Caco-2 (cell line): ENCODE results near the gene KIF16B. TPM values are rescaled to one million over a fixed set of nuclear protein-coding genes. Genes with fewer than 3 reads are reported as not detected.

Experiments used
- BruUV-seq: library from RNA; stranded (reverse); fragments of 400-500 nt; replicated peaks from 2 replicates; lab custom pipeline; 2021; lab: Mats Ljungman, UMichigan
- CTCF ChIA-PET: fragments of 300-600 bp; sonication (Branson Sonifier 250); formaldehyde crosslinking; loops from one replicate; lab custom pipeline; 2022; ENCODE audit warnings: antibody characterized with exemption; lab: Charles Lee
- POLR2A ChIA-PET: fragments of 300-600 bp; sonication (Branson Sonifier 250); formaldehyde crosslinking; loops from one replicate; lab custom pipeline; 2022; ENCODE audit warnings: antibody characterized with exemption; lab: Charles Lee
- DNase-seq, 2 experiments: peaks; one replicate each; pipeline versions ENCODE4 v3.0.0 to v3.0.0-alpha.2; 2020 to 2022
- H3K27me3 ChIP-seq: replicated peaks from 2 replicates; pipeline ENCODE4 v1.6.0; 2011; ENCODE audit warnings: low read length; ENCODE audit not compliant: control insufficient read depth, insufficient read depth
- H3K36me3 ChIP-seq: 2 replicates; pipeline ENCODE4 v1.5.1; 2011; ENCODE audit warnings: low read length; ENCODE audit not compliant: control insufficient read depth, insufficient read depth
- H3K4me1 ChIP-seq: fragments of 250-450 bp; sonication (Bioruptor Pico); 2 replicates; pipeline ENCODE4 v1.5.1; 2020; ENCODE audit warnings: mild to moderate bottlenecking
- H3K4me3 ChIP-seq: 2 replicates; pipeline ENCODE4 v1.5.1; 2011; ENCODE audit warnings: low read depth, mild to moderate bottlenecking, control low read depth, low read length
- H3K9me3 ChIP-seq: fragments of 250-450 bp; sonication (Bioruptor Pico); 2 replicates; pipeline ENCODE4 v1.5.1; 2020; ENCODE audit warnings: mild to moderate bottlenecking, moderate library complexity
- H3K27ac Mint-ChIP-seq: one replicate; pipeline ENCODE4 v1.8.0; 2022; ENCODE audit warnings: mixed read lengths; ENCODE audit not compliant: unreplicated experiment
- H3K27me3 Mint-ChIP-seq: one replicate; pipeline ENCODE4 v1.8.0; 2022; ENCODE audit warnings: mixed read lengths; ENCODE audit not compliant: insufficient read depth, unreplicated experiment
- H3K36me3 Mint-ChIP-seq: one replicate; pipeline ENCODE4 v1.8.0; 2022; ENCODE audit warnings: mild to moderate bottlenecking, mixed read lengths; ENCODE audit not compliant: insufficient read depth, unreplicated experiment
- H3K4me1 Mint-ChIP-seq: one replicate; pipeline ENCODE4 v1.8.0; 2022; ENCODE audit warnings: low read depth, mixed read lengths; ENCODE audit not compliant: unreplicated experiment
- H3K4me3 Mint-ChIP-seq: one replicate; pipeline ENCODE4 v1.8.0; 2022; ENCODE audit warnings: mild to moderate bottlenecking, moderate library complexity, mixed read lengths; ENCODE audit not compliant: unreplicated experiment
- H3K9me3 Mint-ChIP-seq: one replicate; pipeline ENCODE4 v1.8.0; 2022; ENCODE audit warnings: mixed read lengths; ENCODE audit not compliant: unreplicated experiment
- intact Hi-C: fragments of 100-400 bp; cut with micrococcal nuclease; formaldehyde crosslinking; loops from one replicate; pipeline ENCODE4 v1.10.0; 2022; ENCODE audit not compliant: unreplicated experiment
- total RNA-seq: library from RNA; stranded (reverse); gene quantifications from 2 replicates; pipeline ENCODE4 v1.2.3, GENCODE V29; 2022
- TF ChIP-seq, protein P1 (sequence below), 2 experiments: fragments of 200-600 bp in 1 of 2; IDR thresholded peaks; 1 replicate in 1 of 2; 2 replicates in 1 of 2; pipeline versions ENCODE4 v1.5.1 to v1.8.0; 2011 to 2022; ENCODE audit warnings: antibody characterized with exemption in 1 of 2, control low read depth in 1 of 2, inconsistent platforms in 1 of 2, low read depth in 1 of 2, low read length in 1 of 2, mild to moderate bottlenecking in 1 of 2, moderate library complexity in 1 of 2; ENCODE audit not compliant: insufficient read depth in 1 of 2, severe bottlenecking in 1 of 2, unreplicated experiment in 1 of 2

KIF16B gene
- total RNA-seq, 1 experiment from 2014 or later: 11.3 TPM

GRCh38 chr20:16554766-16555543, 18.3 kb downstream of the KIF16B start:
- CTCF ChIA-PET: no interaction called here

DNA sequence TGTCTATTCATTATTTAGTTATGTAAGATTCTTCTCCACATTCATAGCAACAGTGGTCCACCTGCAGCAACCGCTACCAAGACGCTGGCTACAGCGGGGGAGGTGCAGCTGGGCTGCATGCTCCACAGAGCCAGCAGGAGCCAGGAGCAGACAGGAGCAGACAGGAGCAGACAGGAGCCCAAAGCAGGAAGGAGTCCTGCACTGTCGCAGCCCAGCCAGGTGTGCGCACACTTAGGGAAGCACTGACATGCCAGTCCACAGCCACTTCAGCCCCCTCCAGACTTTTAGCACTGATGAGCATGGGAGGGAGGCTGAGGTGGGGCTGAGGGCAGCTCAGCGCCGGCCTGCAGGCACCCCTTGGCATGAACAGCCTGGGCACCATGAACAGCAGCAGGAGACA, 19.6 kb downstream of the KIF16B start:
- Histone ChIP-seq H3K27me3 (no peaks in the 10 kb centered on the region), H3K4me1 (no peaks in the 10 kb centered on the region), H3K4me3 (no peak overlapping the region), H3K9me3 (peaks cover 10% of the 10 kb centered on the region), H3K36me3 (no peaks in the 10 kb centered on the region)
- CTCF ChIA-PET: no interaction called here
- no TSS peak for BruUV-seq
- POLR2A ChIA-PET: no interaction called here
- peaks cover 5% of the 10 kb centered on the region for H3K36me3 Mint-ChIP-seq
- H3K4me1 Mint-ChIP-seq: no peaks in the 10 kb centered on the region
- peaks cover 12% of the 10 kb centered on the region for H3K9me3 Mint-ChIP-seq
- H3K27ac Mint-ChIP-seq: no peak overlapping the region
- DNase-seq: no peak
- intact Hi-C loops: no loop called here
- H3K27me3 Mint-ChIP-seq: no peaks in the 10 kb centered on the region
- TF ChIP-seq, protein P1, sequence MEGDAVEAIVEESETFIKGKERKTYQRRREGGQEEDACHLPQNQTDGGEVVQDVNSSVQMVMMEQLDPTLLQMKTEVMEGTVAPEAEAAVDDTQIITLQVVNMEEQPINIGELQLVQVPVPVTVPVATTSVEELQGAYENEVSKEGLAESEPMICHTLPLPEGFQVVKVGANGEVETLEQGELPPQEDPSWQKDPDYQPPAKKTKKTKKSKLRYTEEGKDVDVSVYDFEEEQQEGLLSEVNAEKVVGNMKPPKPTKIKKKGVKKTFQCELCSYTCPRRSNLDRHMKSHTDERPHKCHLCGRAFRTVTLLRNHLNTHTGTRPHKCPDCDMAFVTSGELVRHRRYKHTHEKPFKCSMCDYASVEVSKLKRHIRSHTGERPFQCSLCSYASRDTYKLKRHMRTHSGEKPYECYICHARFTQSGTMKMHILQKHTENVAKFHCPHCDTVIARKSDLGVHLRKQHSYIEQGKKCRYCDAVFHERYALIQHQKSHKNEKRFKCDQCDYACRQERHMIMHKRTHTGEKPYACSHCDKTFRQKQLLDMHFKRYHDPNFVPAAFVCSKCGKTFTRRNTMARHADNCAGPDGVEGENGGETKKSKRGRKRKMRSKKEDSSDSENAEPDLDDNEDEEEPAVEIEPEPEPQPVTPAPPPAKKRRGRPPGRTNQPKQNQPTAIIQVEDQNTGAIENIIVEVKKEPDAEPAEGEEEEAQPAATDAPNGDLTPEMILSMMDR (IDR thresholded peaks at IDR 0.05; ENCODE audit: insufficient read depth in 1 of 2, low read depth in 1 of 2, low read length in 1 of 2, severe bottlenecking in 1 of 2, unreplicated experiment in 1 of 2): no peak
- no peak overlapping the region for H3K4me3 Mint-ChIP-seq

More at GRCh38 chr20:16554766-16555543, 18.3 kb downstream of the KIF16B start:
- intact Hi-C loops: no loop called here
- no TSS peak for BruUV-seq
- no peak for DNase-seq
- H3K4me1 ChIP-seq: no peaks in the 10 kb centered on the region
- POLR2A ChIA-PET: no interaction called here
- H3K9me3 Mint-ChIP-seq: peaks cover 12% of the 10 kb centered on the region
- no peaks in the 10 kb centered on the region for H3K36me3 ChIP-seq
- no peak overlapping the region for H3K4me3 Mint-ChIP-seq
- peaks cover 5% of the 10 kb centered on the region for H3K36me3 Mint-ChIP-seq
- no peak overlapping the region for H3K4me3 ChIP-seq
- H3K4me1 Mint-ChIP-seq: no peaks in the 10 kb centered on the region
- no peaks in the 10 kb centered on the region for H3K27me3 ChIP-seq
- no peaks in the 10 kb centered on the region for H3K27me3 Mint-ChIP-seq
- peaks cover 10% of the 10 kb centered on the region for H3K9me3 ChIP-seq
- TF ChIP-seq, protein P1 (IDR thresholded peaks at IDR 0.05; ENCODE audit: insufficient read depth in 1 of 2, low read depth in 1 of 2, low read length in 1 of 2, severe bottlenecking in 1 of 2, unreplicated experiment in 1 of 2): no peak
- no peak overlapping the region for H3K27ac Mint-ChIP-seq

- ChIA-PET CTCF (no interaction called here), POLR2A (no interaction called here)
- Histone ChIP-seq H3K27me3 (no peaks in the 10 kb centered on the region), H3K4me3 (no peak overlapping the region), H3K36me3 (no peaks in the 10 kb centered on the region), H3K9me3 (peaks cover 10% of the 10 kb centered on the region), H3K4me1 (no peaks in the 10 kb centered on the region)
- no peaks in the 10 kb centered on the region for H3K27me3 Mint-ChIP-seq
- TF ChIP-seq, protein P1 (IDR thresholded peaks at IDR 0.05; ENCODE audit: insufficient read depth in 1 of 2, low read depth in 1 of 2, low read length in 1 of 2, severe bottlenecking in 1 of 2, unreplicated experiment in 1 of 2): no peak
- H3K36me3 Mint-ChIP-seq: peaks cover 5% of the 10 kb centered on the region
- H3K9me3 Mint-ChIP-seq: peaks cover 12% of the 10 kb centered on the region
- intact Hi-C loops: no loop called here
- H3K27ac Mint-ChIP-seq: peak overlapping the region; percentile 2
- no peak for DNase-seq
- no TSS peak for BruUV-seq
- no peak overlapping the region for H3K4me3 Mint-ChIP-seq
- no peaks in the 10 kb centered on the region for H3K4me1 Mint-ChIP-seq
Observed at GRCh38 chr20:16553101-16553500, 20.1 kb downstream of the KIF16B start.
